ENCODE measurements around the gene TAMALIN.
"Not testable (repeated sequence)": the region's sequence is repeated elsewhere in the genome, so short reads cannot be mapped to it uniquely, and the experiment has no call there.

TAMALIN gene

GRCh38 chr12:52006726-52007157 lies at the start of gene TAMALIN:
TAMALIN (plus strand) TSS chr12:52006946; CDS start chr12:52007020, 74 bp downstream.
- peak; percentile 83 for DNase-seq

GRCh38 chr12:51958542-51958941 lies 48.2 kb upstream of the TAMALIN start:
- no peak for DNase-seq

GRCh38 chr12:51959211-51959610 lies 47.5 kb upstream of the TAMALIN start:
- no peak for DNase-seq

- no peak for DNase-seq
Measured at GRCh38 chr12:51959921-51960320, 46.8 kb upstream of the TAMALIN start.

GRCh38 chr12:51960488-51960887 lies 46.3 kb upstream of the TAMALIN start:
- no peak for DNase-seq

- no peak for DNase-seq
Measured at GRCh38 chr12:51960890-51961289, 45.9 kb upstream of the TAMALIN start.

GRCh38 chr12:51961834-51962233 lies 44.9 kb upstream of the TAMALIN start:
- no peak for DNase-seq

GRCh38 chr12:51962737-51963136 lies 44.0 kb upstream of the TAMALIN start:
- DNase-seq: no peak

GRCh38 chr12:51963477-51963876 lies 43.3 kb upstream of the TAMALIN start:
- DNase-seq: no peak

- no peak for DNase-seq
Measured at GRCh38 chr12:51969643-51970042, 37.1 kb upstream of the TAMALIN start.

GRCh38 chr12:51970904-51971646 lies 35.7 kb upstream of the TAMALIN start:
- peak; percentile 52 for DNase-seq

- no peak for DNase-seq
Measured at GRCh38 chr12:51971679-51972421, 34.9 kb upstream of the TAMALIN start.

GRCh38 chr12:51972422-51972812 lies 34.3 kb upstream of the TAMALIN start:
- DNase-seq: no peak

GRCh38 chr12:51972849-51973273 lies 33.9 kb upstream of the TAMALIN start:
- DNase-seq: no peak

GRCh38 chr12:51973560-51973959 lies 33.2 kb upstream of the TAMALIN start:
- no peak for DNase-seq

GRCh38 chr12:51974646-51975045 lies 32.1 kb upstream of the TAMALIN start:
- DNase-seq: no peak

GRCh38 chr12:51975196-51975595 lies 31.6 kb upstream of the TAMALIN start:
- DNase-seq: no peak

GRCh38 chr12:51976376-51977160 lies 30.2 kb upstream of the TAMALIN start:
- no peak for DNase-seq

GRCh38 chr12:51977320-51977753 lies 29.4 kb upstream of the TAMALIN start:
- DNase-seq: no peak

GRCh38 chr12:51979306-51979705 lies 27.4 kb upstream of the TAMALIN start:
- not testable (repeated sequence) for DNase-seq

- DNase-seq: peak; percentile 91
Measured at GRCh38 chr12:51980051-51980808, 26.5 kb upstream of the TAMALIN start.

GRCh38 chr12:51980809-51981127 lies 26.0 kb upstream of the TAMALIN start:
- DNase-seq: no peak

- no peak for DNase-seq
Measured at GRCh38 chr12:51984657-51985056, 22.1 kb upstream of the TAMALIN start.
